Measurements from ENCODE around the gene PLCL1. TPM values are rescaled to one million over a fixed set of nuclear protein-coding genes. Genes with fewer than 3 reads are reported as not detected.
A peak's percentile ranks its signal among the peaks of the same experiment; 100 is the strongest.

The PLCL1 gene
- total RNA-seq, 1 donor from 2014 or later, result 7.7 TPM

- TF ChIP-seq CTCF (IDR thresholded peaks at IDR 0.05), result no peak
- Histone ChIP-seq H3K4me3 (no peak overlapping the region), H3K4me1 (no peaks in the 10 kb centered on the region), H3K9me3 (no peaks in the 10 kb centered on the region), H3K27ac (no peak overlapping the region), H3K27me3 (no peaks in the 10 kb centered on the region), H3K36me3 (no peaks in the 10 kb centered on the region)
- intact Hi-C loops (cut with DNase I), result no loop called here
- DNase-seq (no peak), ATAC-seq (no peak)
Measured at GRCh38 chr2:197850882-197851450, 46.6 kb downstream of the PLCL1 start.

GRCh38 chr2:197851451-197851850 lies 47.1 kb downstream of the PLCL1 start:
- ATAC-seq (peak; percentile 52), DNase-seq (no peak)
- Histone ChIP-seq H3K36me3 (no peaks in the 10 kb centered on the region), H3K4me3 (no peak overlapping the region), H3K4me1 (no peaks in the 10 kb centered on the region), H3K9me3 (no peaks in the 10 kb centered on the region), H3K27ac (no peak overlapping the region), H3K27me3 (no peaks in the 10 kb centered on the region)
- intact Hi-C loops (cut with DNase I), result no loop called here
- TF ChIP-seq CTCF (IDR thresholded peaks at IDR 0.05), result no peak

GRCh38 chr2:197852108-197852507 lies 47.7 kb downstream of the PLCL1 start:
- Histone ChIP-seq H3K4me3 (no peak overlapping the region), H3K27me3 (no peaks in the 10 kb centered on the region), H3K4me1 (no peaks in the 10 kb centered on the region), H3K36me3 (no peaks in the 10 kb centered on the region), H3K9me3 (no peaks in the 10 kb centered on the region), H3K27ac (no peak overlapping the region)
- intact Hi-C loops (cut with DNase I), result no loop called here
- ATAC-seq (peak; percentile 28), DNase-seq (no peak)
- no peak for TF ChIP-seq CTCF (IDR thresholded peaks at IDR 0.05)

GRCh38 chr2:197853549-197853948 lies 49.2 kb downstream of the PLCL1 start:
- Histone ChIP-seq H3K4me3 (no peak overlapping the region), H3K4me1 (no peaks in the 10 kb centered on the region), H3K36me3 (no peaks in the 10 kb centered on the region), H3K9me3 (peaks cover 2% of the 10 kb centered on the region), H3K27ac (no peak overlapping the region), H3K27me3 (no peaks in the 10 kb centered on the region)
- DNase-seq (no peak), ATAC-seq (no peak)
- intact Hi-C loops (cut with DNase I), result no loop called here
- no peak for TF ChIP-seq CTCF (IDR thresholded peaks at IDR 0.05)

GRCh38 chr2:197857476-197858107 lies 53.2 kb downstream of the PLCL1 start:
- TF ChIP-seq CTCF (IDR thresholded peaks at IDR 0.05), result no peak
- H3K27me3 ChIP-seq, result no peaks in the 10 kb centered on the region
- no peaks in the 10 kb centered on the region for H3K36me3 ChIP-seq
- no peak for DNase-seq
- ATAC-seq, result peak; percentile 77
- H3K27ac ChIP-seq, result no peak overlapping the region
- no peak overlapping the region for H3K4me3 ChIP-seq
- intact Hi-C loops (cut with DNase I), result no loop called here
- H3K9me3 ChIP-seq, result peaks cover 6% of the 10 kb centered on the region
- no peaks in the 10 kb centered on the region for H3K4me1 ChIP-seq

Data from upper lobe of right lung (tissue), 1 donor.